HEK293T (cell line): ENCODE data around the gene CREBZF.
A peak's percentile ranks its signal among the peaks of the same experiment; 100 is the strongest.

Source experiments
- CTCF ChIA-PET: fragments of 350-600 bp; formaldehyde crosslinking; extraction: SDS; loops from one replicate; lab custom pipeline; 2021; ENCODE audit warnings: antibody characterized with exemption, inconsistent platforms; lab: Yijun Ruan, JAX
- POLR2A ChIA-PET: fragments of 350-600 bp; formaldehyde crosslinking; extraction: SDS; loops from one replicate; lab custom pipeline; 2020; ENCODE audit warnings: antibody characterized with exemption, inconsistent platforms; lab: Yijun Ruan, JAX
- DNase-seq: peaks from one replicate; pipeline ENCODE4 v3.0.0; 2012; ENCODE audit warnings: mixed read lengths; ENCODE audit errors: extremely low spot score
- ARNT ChIP-seq: fragments of 450-650 bp; IDR thresholded peaks from 2 replicates; pipeline ENCODE4 v1.6.1; 2017; ENCODE audit warnings: mild to moderate bottlenecking
- BHLHE40 ChIP-seq: fragments of 450-650 bp; IDR thresholded peaks from 2 replicates; pipeline ENCODE4 v1.6.1; 2016; ENCODE audit warnings: mild to moderate bottlenecking, moderate library complexity, borderline replicate concordance
- CTBP1 ChIP-seq: fragments of 450-650 bp; IDR thresholded peaks from 2 replicates; pipeline ENCODE4 v1.6.1; 2016; ENCODE audit warnings: borderline replicate concordance
- ELF4 ChIP-seq: fragments of 450-650 bp; IDR thresholded peaks from 2 replicates; pipeline ENCODE4 v1.6.1; 2017; ENCODE audit warnings: antibody characterized with exemption
- FOXA1 ChIP-seq: fragments of 450-650 bp; IDR thresholded peaks from 2 replicates; pipeline ENCODE4 v1.6.1; 2016; ENCODE audit warnings: mild to moderate bottlenecking
- FOXK2 ChIP-seq: fragments of 450-650 bp; IDR thresholded peaks from 2 replicates; pipeline ENCODE4 v1.6.1; 2016; ENCODE audit warnings: mild to moderate bottlenecking
- FOXM1 ChIP-seq: fragments of 450-650 bp; IDR thresholded peaks from 2 replicates; pipeline ENCODE4 v1.6.1; 2017; ENCODE audit warnings: mild to moderate bottlenecking, borderline replicate concordance
- HDGF ChIP-seq: fragments of 450-650 bp; IDR thresholded peaks from 2 replicates; pipeline ENCODE4 v1.6.1; 2017; ENCODE audit warnings: antibody characterized with exemption, borderline replicate concordance
- L3MBTL2 ChIP-seq: fragments of 450-650 bp; conservative IDR thresholded peaks from 2 replicates; pipeline ENCODE4 v1.6.1; 2016; ENCODE audit warnings: mild to moderate bottlenecking
- LEF1 ChIP-seq: fragments of 450-650 bp; IDR thresholded peaks from 2 replicates; pipeline ENCODE4 v1.6.1; 2017; ENCODE audit warnings: mild to moderate bottlenecking, borderline replicate concordance
- NFRKB ChIP-seq: fragments of 450-650 bp; IDR thresholded peaks from 2 replicates; pipeline ENCODE4 v1.6.1; 2016; ENCODE audit warnings: mild to moderate bottlenecking, moderate library complexity
- SP1 ChIP-seq: fragments of 450-650 bp; IDR thresholded peaks from 2 replicates; pipeline ENCODE4 v1.6.1; 2017
- SUZ12 ChIP-seq: fragments of 450-650 bp; IDR thresholded peaks from 2 replicates; pipeline ENCODE4 v1.6.1; 2016; ENCODE audit warnings: mild to moderate bottlenecking
- TARDBP ChIP-seq: fragments of 450-650 bp; IDR thresholded peaks from 2 replicates; pipeline ENCODE4 v1.6.1; 2016
- ZNF384 ChIP-seq: fragments of 450-650 bp; IDR thresholded peaks from 2 replicates; pipeline ENCODE4 v1.6.1; 2016
- TF ChIP-seq, protein P1 (sequence below): fragments of 450-650 bp; IDR thresholded peaks from 2 replicates; pipeline ENCODE4 v1.6.1; 2016

The CREBZF gene

DNA sequence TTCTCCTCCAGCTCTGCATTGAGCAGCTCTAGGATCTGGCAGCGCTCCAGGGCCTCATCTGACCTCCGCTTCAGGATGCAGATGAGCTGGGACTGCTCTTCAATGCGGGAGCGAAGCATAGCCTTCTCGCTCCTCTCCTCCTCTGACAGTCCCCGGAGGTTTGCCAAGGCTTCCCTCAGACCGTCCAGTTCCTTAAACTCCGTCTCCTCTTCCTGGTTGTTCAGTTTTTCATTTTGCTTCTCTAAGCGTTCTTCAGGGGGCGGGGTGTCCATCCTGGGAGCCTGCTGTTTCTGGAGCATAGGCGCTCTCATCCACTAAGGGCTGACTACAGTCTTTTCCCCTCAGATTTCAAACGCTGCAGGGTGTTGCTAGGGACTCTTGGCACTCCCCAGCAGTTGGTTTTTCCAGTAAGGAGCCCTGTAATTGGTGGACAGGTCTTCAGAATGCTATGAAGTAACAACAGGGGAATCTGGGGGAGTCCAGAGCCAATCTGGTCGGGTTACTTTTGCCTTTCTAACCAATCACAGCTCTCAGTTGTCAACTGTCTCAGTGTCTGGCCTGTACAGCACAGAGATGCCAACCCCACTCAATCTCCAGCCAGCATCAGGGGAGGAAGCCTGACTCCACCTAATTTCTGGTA, 21.0 kb upstream of the CREBZF start, which contains the start of gene CCDC89:
TSS of gene CCDC89 (minus strand) at position 376 of the 640 bp plus-strand sequence. CDS start at position 311, 65 bp downstream.
- ChIA-PET CTCF (no interaction called here), POLR2A (interaction anchor here (1.7 kb wide), 1 partner anchor 38 kb away, joined by 5 read pairs; the partner anchor contains the start of gene TMEM126A)
- DNase-seq = peak; percentile 78
- TF ChIP-seq LEF1 = no peak
- no peak for TF ChIP-seq ARNT
- no peak for TF ChIP-seq L3MBTL2
- no peak for TF ChIP-seq FOXA1
- no peak for TF ChIP-seq HDGF
- TF ChIP-seq CTBP1 = no peak
- TF ChIP-seq NFRKB = no peak
- no peak for TF ChIP-seq BHLHE40
- TF ChIP-seq FOXK2 = no peak
- TF ChIP-seq, protein P1, sequence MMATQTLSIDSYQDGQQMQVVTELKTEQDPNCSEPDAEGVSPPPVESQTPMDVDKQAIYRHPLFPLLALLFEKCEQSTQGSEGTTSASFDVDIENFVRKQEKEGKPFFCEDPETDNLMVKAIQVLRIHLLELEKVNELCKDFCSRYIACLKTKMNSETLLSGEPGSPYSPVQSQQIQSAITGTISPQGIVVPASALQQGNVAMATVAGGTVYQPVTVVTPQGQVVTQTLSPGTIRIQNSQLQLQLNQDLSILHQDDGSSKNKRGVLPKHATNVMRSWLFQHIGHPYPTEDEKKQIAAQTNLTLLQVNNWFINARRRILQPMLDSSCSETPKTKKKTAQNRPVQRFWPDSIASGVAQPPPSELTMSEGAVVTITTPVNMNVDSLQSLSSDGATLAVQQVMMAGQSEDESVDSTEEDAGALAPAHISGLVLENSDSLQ = no peak
- no peak for TF ChIP-seq FOXM1
- no peak for TF ChIP-seq SP1
- TF ChIP-seq ZNF384 = no peak
- TF ChIP-seq SUZ12 = no peak
- no peak for TF ChIP-seq ELF4

DNA sequence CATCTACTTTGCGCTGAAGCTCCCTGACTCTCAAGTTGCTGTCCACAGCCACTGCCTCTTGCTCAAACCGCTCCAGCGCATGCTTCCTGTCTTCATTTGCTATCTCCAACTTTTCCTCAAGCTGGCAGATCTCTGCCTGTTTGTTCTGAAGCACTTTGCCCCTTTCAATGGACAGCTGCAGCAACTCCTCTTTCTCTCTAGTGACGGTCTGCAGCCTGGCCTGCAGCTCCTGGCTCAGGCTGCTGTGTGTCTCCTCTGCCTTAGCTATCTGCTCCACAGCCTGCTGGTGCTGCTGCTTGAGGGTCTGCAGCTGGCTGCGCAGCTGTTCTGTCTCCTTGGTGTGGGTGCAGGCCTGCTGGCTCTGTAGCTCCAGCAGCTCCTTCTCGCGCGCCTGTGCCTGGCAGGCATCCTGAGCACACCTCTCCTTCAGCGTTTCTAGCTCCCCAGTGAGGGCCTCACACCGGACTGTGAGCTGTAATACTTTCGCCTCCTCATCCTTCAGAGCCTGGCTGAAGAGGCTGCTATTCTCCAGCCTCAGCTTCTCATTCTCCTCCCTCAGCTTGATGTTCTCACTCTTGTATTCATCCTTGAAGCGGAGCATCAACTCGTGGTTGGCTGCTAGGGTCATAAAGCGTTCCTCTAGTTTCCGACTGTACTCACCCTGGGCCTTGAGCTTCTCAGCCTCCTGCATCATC, 20.3 kb upstream of the CREBZF start:
- CTCF ChIA-PET = no interaction called here
- POLR2A ChIA-PET = interaction anchor here (1.7 kb wide), 1 partner anchor 37 kb away, joined by 5 read pairs; the partner anchor contains the start of gene TMEM126A
- DNase-seq = peak; percentile 12
- TF ChIP-seq BHLHE40 = no peak
- TF ChIP-seq FOXA1 = no peak
- no peak for TF ChIP-seq HDGF
- TF ChIP-seq, protein P1 = no peak

DNA sequence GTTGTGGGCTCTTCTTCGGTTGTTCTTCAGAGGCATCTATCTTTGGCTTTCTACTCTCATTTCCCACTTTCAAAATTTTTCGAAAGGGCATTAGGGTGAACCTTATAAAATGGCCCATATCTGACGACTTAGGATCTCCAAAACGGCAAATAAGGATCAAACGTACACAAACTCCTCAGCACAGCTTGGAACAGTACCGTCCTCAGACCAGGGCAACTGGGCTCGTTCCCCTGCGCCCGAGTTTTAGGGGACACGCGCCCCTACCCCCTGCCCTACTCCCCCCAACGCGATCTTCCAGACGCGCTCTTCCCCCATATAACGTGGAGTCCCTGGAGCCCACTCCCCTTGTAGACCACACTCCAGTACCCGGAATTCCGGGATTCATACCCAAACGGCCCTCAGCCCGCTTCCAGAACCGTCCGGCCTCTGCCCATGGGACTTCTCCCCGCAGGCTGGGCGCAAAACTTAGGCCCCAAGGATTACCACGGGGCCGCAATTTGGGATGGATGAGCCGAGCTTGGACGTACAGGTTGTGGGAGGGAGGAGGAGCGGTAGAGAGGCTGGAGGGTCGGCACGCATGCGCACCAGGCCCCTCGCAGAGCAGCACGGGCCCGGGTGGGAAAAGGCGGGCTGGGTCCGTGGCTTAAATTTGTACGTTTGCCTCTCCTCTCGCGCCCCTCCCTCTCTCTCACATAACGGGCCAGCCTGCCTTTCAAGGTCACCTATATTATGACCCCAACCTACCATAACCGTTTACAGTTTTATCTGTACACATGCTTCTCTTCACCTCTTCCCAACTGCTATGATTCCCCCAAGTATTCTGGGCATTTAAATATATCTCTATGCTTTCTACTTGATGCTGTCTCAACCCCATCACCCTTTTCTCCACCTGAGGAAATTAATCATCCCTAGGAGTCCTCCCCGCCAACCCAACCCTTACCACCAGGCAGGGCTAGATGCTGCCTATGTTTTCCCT, 17.7 kb upstream of the CREBZF start:
- DNase-seq = peak; percentile 80
- ChIA-PET CTCF (no interaction called here), POLR2A (interaction anchor here (0.7 to 2.9 kb wide), 3 partner anchors 18 to 592 kb away, joined by 3 to 12 read pairs (median 3); partner anchors contain the start of gene CREBZF)
- TF ChIP-seq L3MBTL2 = peak; percentile 55
- TF ChIP-seq, protein P1 = no peak

DNA sequence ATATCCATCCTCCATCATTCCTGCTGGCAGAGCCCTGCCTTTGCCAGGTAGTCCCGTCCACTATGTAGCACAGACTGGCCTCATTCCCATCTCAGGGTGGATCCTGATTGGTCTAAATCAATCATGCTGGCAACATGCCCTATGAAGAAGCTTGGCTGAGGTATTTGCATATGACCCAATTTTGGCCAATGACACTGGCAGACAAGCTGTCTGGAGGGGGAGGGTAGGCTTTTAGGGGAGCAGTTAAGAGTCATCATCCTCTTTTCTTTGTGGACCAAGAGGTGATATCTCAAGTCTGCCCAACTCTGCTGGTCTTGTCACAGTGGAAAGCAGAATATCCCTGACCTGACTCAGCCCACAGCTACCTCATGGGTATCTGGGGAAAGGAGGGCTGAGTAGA, 16.0 kb upstream of the CREBZF start:
- DNase-seq = no peak
- no peak for TF ChIP-seq FOXA1
- TF ChIP-seq FOXK2 = no peak
- TF ChIP-seq NFRKB = no peak
- TF ChIP-seq LEF1 = no peak
- TF ChIP-seq, protein P1 = no peak
- no peak for TF ChIP-seq ELF4
- TF ChIP-seq CTBP1 = no peak
- no peak for TF ChIP-seq SP1
- TF ChIP-seq L3MBTL2 = no peak
- TF ChIP-seq SUZ12 = no peak
- TF ChIP-seq ARNT = no peak
- TF ChIP-seq TARDBP = no peak
- TF ChIP-seq ZNF384 = no peak
- TF ChIP-seq HDGF = no peak
- POLR2A ChIA-PET = interaction anchor here (0.9 to 2.9 kb wide), 2 partner anchors 16 to 17 kb away, joined by 4 to 12 read pairs; partner anchors contain the start of gene CREBZF
- CTCF ChIA-PET = no interaction called here

DNA sequence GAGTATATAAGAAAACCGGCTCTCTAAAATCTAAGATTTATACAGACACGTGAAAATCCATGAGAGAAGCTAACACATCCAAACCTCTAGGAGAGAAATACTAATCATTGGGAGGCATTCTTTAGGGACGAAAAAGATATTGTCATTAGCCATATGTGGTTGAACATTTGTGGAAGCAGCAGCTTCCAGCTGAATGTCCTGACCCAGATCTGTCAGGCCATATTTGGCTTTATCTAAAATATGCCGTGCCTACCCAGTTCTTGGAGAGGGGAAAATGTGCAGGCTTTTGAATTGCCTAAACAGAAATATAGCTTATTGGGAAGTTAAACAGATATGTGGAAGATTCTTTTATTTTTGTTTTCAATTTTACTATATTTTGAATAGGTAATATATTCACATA, 14.6 kb upstream of the CREBZF start:
- POLR2A ChIA-PET = interaction anchor here (2.9 kb wide), 1 partner anchor 15 kb away, joined by 12 read pairs; the partner anchor contains the start of gene CREBZF
- TF ChIP-seq BHLHE40 (no peak), CTBP1 (no peak), FOXA1 (no peak), SUZ12 (no peak)
- DNase-seq = no peak
- CTCF ChIA-PET = no interaction called here
